Tibial nerve (tissue), 4 donors: ENCODE measurements around the gene CREB3L4. TPM values are rescaled to one million over a fixed set of nuclear protein-coding genes. Genes with fewer than 3 reads are reported as not detected.

Source experiments
- DNase-seq, 2 donors: peaks; one replicate each; pipeline ENCODE4 v3.0.0-alpha.2; 2019; ENCODE audit warnings: low spot score in 2 of 2
- H3K27ac ChIP-seq, 4 donors: fragments of 200-600 bp; sonication (generic) in 3 of 4; one replicate each; pipeline ENCODE4 v1.5.1; 2017 to 2019; ENCODE audit warnings: mild to moderate bottlenecking in 1 of 4
- H3K27me3 ChIP-seq, 2 donors: fragments of 200-600 bp; sonication (generic) in 1 of 2; one replicate each; pipeline versions ENCODE4 v1.5.1 to v1.6.0; 2017 to 2019
- H3K36me3 ChIP-seq, 3 donors: fragments of 200-600 bp; sonication (generic); one replicate each; pipeline ENCODE4 v1.5.1; 2018 to 2019
- H3K4me1 ChIP-seq, 4 donors: fragments of 200-600 bp; sonication (generic) in 3 of 4; one replicate each; pipeline ENCODE4 v1.5.1; 2017 to 2019
- H3K4me3 ChIP-seq, 4 donors: fragments of 200-600 bp; sonication (generic) in 3 of 4; one replicate each; pipeline ENCODE4 v1.5.1; 2017 to 2019; ENCODE audit warnings: mild to moderate bottlenecking in 1 of 4, moderate library complexity in 1 of 4
- H3K9me3 ChIP-seq, 4 donors: fragments of 200-600 bp; sonication (generic) in 3 of 4; one replicate each; pipeline ENCODE4 v1.5.1; 2017 to 2019
- EP300 ChIP-seq, 2 donors: sonication (generic); formaldehyde crosslinking; IDR thresholded peaks; one replicate each; pipeline ENCODE4 v1.6.1; 2017; ENCODE audit warnings: antibody characterized with exemption in 2 of 2, mild to moderate bottlenecking in 1 of 2
- POLR2A ChIP-seq, 2 donors: fragments of 450-650 bp; IDR thresholded peaks; one replicate each; pipeline ENCODE4 v1.6.1; 2017; ENCODE audit warnings: antibody characterized with exemption in 2 of 2, mild to moderate bottlenecking in 2 of 2, moderate library complexity in 2 of 2
- WGBS, 2 donors: methylation state at CpG; one replicate each; pipeline ENCODE4 v1.1.5; 2018; 5-methylcytosine and 5-hydroxymethylcytosine counted together
- total RNA-seq, 4 donors: library from RNA; depleted of rRNA; stranded (reverse); fragments of >200 nt; gene quantifications; one replicate each; pipeline ENCODE4 v1.1.0, GENCODE V29; 2016
- TF ChIP-seq, protein P1 (sequence below), 5 experiments: fragments of 200-600 bp in 3 of 5; fragments of 450-650 bp in 2 of 5; sonication (generic) in 3 of 5; IDR thresholded peaks; one replicate each; pipeline ENCODE4 v1.5.1; 2016 to 2019; ENCODE audit warnings: antibody characterized with exemption in 5 of 5, mild to moderate bottlenecking in 3 of 5, moderate library complexity in 2 of 5

Gene CREB3L4
- total RNA-seq, 4 donors from 2014 or later = 10.2 to 17.5 (median 11.4) TPM

DNA sequence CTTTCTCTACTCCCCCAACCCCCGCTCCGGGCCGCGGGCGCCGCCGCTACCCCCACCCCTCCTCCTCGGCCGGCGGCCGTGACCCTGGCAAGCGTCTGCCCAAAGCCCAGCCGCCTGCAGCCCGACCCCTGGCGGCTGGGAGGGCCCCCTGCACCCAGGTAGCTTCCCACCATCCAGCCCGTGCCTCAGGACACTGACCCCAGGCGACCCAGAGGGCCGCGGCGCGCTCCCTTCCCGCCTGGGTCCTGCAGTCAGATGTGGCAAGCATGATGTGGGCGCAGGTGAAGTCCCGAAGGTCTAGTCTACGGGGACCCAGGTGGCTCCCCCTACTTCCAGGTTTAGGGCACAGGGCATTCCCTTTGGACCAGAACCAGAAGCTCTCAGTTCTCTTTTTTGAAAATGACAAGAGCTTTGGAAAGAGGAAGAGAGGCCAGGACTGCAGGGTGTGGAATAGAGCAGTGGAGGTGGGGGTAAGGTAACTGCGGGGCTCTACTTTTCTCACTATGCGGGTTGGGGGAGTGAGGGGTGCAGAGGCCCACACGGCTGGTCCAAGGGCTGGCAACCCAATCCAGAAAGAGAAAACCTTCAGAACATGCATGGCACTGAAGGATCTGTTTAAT, 21.0 kb upstream of the CREB3L4 start, which contains the start of gene DENND4B:
TSS of gene DENND4B (minus strand) at position 97 of the 620 bp plus-strand sequence. CDS start 2,344 bp downstream, outside the sequence.
- WGBS, 2 donors = 18 to 26% methylated on average over 8 to 14 of the region's 28 CpGs
- TF ChIP-seq POLR2A (IDR thresholded peaks at IDR 0.05) (no peak), EP300 (IDR thresholded peaks at IDR 0.05) (peak in 1 of 2 donors; percentile 52)
- TF ChIP-seq, protein P1, sequence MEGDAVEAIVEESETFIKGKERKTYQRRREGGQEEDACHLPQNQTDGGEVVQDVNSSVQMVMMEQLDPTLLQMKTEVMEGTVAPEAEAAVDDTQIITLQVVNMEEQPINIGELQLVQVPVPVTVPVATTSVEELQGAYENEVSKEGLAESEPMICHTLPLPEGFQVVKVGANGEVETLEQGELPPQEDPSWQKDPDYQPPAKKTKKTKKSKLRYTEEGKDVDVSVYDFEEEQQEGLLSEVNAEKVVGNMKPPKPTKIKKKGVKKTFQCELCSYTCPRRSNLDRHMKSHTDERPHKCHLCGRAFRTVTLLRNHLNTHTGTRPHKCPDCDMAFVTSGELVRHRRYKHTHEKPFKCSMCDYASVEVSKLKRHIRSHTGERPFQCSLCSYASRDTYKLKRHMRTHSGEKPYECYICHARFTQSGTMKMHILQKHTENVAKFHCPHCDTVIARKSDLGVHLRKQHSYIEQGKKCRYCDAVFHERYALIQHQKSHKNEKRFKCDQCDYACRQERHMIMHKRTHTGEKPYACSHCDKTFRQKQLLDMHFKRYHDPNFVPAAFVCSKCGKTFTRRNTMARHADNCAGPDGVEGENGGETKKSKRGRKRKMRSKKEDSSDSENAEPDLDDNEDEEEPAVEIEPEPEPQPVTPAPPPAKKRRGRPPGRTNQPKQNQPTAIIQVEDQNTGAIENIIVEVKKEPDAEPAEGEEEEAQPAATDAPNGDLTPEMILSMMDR (IDR thresholded peaks at IDR 0.05) = peak; percentile 93 to 99 (median 99)
- H3K36me3 ChIP-seq = peaks cover 3 to 57% (median 20%) of the 10 kb centered on the region in 3 donors

DNA sequence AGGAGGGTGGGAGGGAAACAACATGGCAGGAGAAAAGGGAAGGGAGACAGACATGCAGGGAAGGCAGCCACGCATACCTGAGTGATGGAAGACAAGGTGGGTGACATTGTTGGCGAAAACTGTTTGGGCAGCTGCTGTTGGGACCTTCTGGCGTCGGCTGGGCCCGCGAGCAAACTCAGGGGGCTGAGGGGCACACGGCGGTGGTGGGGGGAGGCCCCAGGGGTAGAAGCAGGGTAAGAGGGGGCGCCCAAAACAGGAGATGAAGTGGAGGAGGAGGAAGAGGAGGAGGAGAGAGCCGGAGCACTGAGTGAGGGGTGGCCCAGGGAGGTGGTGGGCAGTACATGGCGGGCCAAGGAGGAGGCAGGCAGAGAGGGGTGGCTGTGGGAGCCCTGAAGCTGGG, 16.5 kb upstream of the CREB3L4 start:
- DNase-seq = no peak
- no peaks in the 10 kb centered on the region for H3K27me3 ChIP-seq
- no peak overlapping the region for H3K27ac ChIP-seq
- TF ChIP-seq EP300 (IDR thresholded peaks at IDR 0.05) = no peak
- TF ChIP-seq, protein P1 (IDR thresholded peaks at IDR 0.05) = no peak
- no peak for TF ChIP-seq POLR2A (IDR thresholded peaks at IDR 0.05)
- peaks cover 0 to 28% (median 10%) of the 10 kb centered on the region in 4 donors for H3K4me1 ChIP-seq
- no peaks in the 10 kb centered on the region for H3K9me3 ChIP-seq
- peaks cover 3 to 75% (median 27%) of the 10 kb centered on the region in 3 donors for H3K36me3 ChIP-seq
- H3K4me3 ChIP-seq = no peak overlapping the region
- 95% methylated on average over 11 of the region's 11 CpGs for WGBS, 2 donors

More for the DNA sequence above, 21.0 kb upstream of the CREB3L4 start, which contains the start of gene DENND4B:
- H3K27ac ChIP-seq = peak within 1 kb of the TSS; percentile 91 to 99 (median 96)
- H3K9me3 ChIP-seq = no peaks in the 10 kb centered on the region
- peak within 1 kb of the TSS; percentile 65 to 94 (median 82) for H3K4me3 ChIP-seq
- peaks cover 0 to 29% (median 14%) of the 10 kb centered on the region in 4 donors for H3K4me1 ChIP-seq
- DNase-seq = peak; percentile 54 to 65
- no peaks in the 10 kb centered on the region for H3K27me3 ChIP-seq

DNA sequence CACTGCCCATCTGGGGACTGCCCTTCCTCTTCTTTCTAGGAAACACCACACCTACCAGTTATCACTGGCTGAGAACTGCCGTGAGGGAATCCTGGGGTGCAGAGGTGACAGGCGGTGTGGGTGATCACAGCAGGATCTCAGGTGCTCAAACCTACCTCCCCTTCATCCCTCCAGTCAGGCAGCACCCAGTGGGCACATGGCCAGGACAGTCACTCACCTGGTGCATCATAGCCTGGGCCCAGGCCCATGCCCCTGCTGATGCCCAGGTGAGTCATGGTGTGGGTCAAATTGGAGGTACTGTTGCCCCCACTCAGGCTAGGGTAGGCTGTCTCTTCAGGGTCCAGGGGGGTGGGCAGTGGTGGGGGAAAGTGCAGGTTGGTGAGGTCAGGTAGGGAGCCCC, 15.9 kb upstream of the CREB3L4 start:
- peaks cover 3 to 75% (median 27%) of the 10 kb centered on the region in 3 donors for H3K36me3 ChIP-seq
- TF ChIP-seq, protein P1 (IDR thresholded peaks at IDR 0.05) = no peak
- TF ChIP-seq EP300 (IDR thresholded peaks at IDR 0.05) = no peak
- no peak for TF ChIP-seq POLR2A (IDR thresholded peaks at IDR 0.05)

DNA sequence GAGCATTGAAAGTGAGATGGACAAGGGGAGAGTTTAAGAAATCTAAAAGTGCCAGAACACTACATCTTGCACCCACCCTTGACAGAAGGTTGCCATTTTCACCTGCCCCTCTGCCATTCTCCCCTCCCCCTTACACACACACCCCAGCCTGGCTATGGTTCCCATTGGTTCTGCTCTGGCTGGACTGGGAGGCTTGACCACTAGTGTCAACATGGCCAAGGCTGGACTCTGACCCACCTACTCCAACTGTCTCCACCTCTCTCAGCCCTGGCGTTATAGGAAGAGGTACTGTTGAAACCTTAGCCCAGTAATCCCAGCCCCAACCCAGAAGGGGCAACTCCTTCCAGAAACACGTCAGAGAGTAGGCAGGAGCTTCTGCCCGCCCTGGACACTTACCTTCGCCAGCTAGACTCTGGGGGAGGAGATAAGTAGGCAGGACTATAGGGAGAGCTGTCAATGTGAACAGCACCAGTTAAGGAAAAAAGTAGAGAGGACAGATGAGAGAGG, 13.8 kb upstream of the CREB3L4 start:
- no peaks in the 10 kb centered on the region for H3K9me3 ChIP-seq
- no peaks in the 10 kb centered on the region for H3K27me3 ChIP-seq
- no peak for TF ChIP-seq EP300 (IDR thresholded peaks at IDR 0.05)
- TF ChIP-seq, protein P1 (IDR thresholded peaks at IDR 0.05) = no peak
- no peak for TF ChIP-seq POLR2A (IDR thresholded peaks at IDR 0.05)
- no peak overlapping the region for H3K4me3 ChIP-seq
- WGBS, 2 donors = 69 to 85% methylated on average over 4 of the region's 4 CpGs
- H3K27ac ChIP-seq = no peak overlapping the region
- peaks cover 0 to 38% (median 20%) of the 10 kb centered on the region in 4 donors for H3K4me1 ChIP-seq
- no peak for DNase-seq
- H3K36me3 ChIP-seq = peaks cover 0 to 59% (median 25%) of the 10 kb centered on the region in 3 donors

More for the DNA sequence above, 15.9 kb upstream of the CREB3L4 start:
- no peak overlapping the region for H3K27ac ChIP-seq
- no peaks in the 10 kb centered on the region for H3K9me3 ChIP-seq
- no peaks in the 10 kb centered on the region for H3K27me3 ChIP-seq
- no peak for DNase-seq
- WGBS, 2 donors = 85 to 90% methylated on average over 2 of the region's 2 CpGs
- peaks cover 0 to 32% (median 14%) of the 10 kb centered on the region in 4 donors for H3K4me1 ChIP-seq
- H3K4me3 ChIP-seq = no peak overlapping the region

DNA sequence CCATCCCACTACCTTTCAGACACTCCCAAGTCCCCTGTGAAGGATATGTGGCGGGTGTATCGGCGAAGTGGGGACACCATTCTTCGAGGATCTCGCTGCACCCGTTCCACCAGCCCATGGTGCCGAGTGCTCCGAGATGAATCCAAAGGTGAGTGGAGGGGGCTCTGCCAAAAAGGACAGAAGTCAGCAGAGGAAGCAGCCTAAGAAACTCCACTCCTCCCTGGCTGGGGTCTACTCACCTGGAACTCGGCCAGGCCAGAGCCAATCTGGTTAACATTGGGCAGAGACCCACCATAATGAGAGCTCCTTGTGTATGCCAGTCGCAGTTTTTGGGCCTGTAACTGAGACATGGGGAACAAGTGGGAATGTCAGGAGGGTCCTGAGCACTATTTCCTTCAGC, 12.9 kb upstream of the CREB3L4 start:
- TF ChIP-seq, protein P1 (IDR thresholded peaks at IDR 0.05) = no peak
- TF ChIP-seq POLR2A (IDR thresholded peaks at IDR 0.05) = no peak
- no peak for TF ChIP-seq EP300 (IDR thresholded peaks at IDR 0.05)
- peaks cover 0 to 47% (median 22%) of the 10 kb centered on the region in 4 donors for H3K4me1 ChIP-seq
- H3K36me3 ChIP-seq = peaks cover 0 to 56% (median 19%) of the 10 kb centered on the region in 3 donors

More for the DNA sequence above, 12.9 kb upstream of the CREB3L4 start:
- Histone ChIP-seq H3K9me3 (no peaks in the 10 kb centered on the region), H3K27me3 (no peaks in the 10 kb centered on the region), H3K4me3 (no peak overlapping the region), H3K27ac (no peak overlapping the region)
- DNase-seq = no peak
- WGBS, 2 donors = 89 to 94% methylated on average over 10 of the region's 10 CpGs
